Forelimb muscle (tissue), 1 donor: ENCODE measurements around the gene MYO1D. TPM values are rescaled to one million over a fixed set of nuclear protein-coding genes. Genes with fewer than 3 reads are reported as not detected.

ENCODE experiments used
- DNase-seq: peaks from one replicate; pipeline ENCODE4 v3.0.0-alpha.2; 2013; ENCODE audit warnings: low read depth
- polyA plus RNA-seq: library from polyadenylated mRNA; unstranded; fragments of 120-200 nt; gene quantifications from one replicate; pipeline ENCODE4 v1.2.1, GENCODE V29; 2013; ENCODE audit not compliant: insufficient read length

The MYO1D gene
- polyA plus RNA-seq, 1 donor: 5.8 TPM

DNA sequence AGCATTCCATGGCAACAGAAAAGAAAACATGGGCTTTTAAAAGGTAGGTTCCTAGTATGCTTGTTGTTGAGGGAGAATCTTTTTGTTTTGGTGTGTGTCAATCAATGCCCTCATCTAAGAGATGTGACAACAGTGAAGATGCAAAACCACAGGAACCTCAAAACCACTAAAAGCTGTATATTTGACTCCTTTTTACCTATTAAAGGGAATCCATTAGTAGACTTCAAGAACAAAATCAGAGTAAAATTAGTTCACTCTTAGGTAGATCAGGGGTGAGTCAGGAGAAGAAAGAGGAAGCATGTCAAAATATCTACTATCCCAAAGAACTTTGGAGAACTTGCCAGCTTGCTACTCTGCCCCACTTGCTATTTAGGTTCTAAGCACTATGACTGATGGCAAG lies 301.1 kb downstream of the MYO1D start:
- no peak for DNase-seq

DNA sequence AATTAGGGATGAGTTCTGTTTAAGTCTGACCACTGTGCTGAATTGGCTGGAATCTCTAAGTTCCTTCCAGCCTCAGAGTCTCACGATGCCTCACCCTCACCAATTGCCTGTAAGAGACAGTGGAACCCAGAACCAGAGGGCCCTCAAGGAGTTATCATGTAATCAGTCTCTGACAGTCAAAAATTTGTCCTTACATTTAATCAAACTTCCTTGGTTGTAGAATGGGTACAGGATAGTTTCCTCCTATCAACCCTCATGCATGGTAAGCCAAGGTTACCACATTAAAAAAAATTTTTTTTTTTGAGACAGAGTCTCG lies 306.9 kb downstream of the MYO1D start:
- DNase-seq: no peak

DNA sequence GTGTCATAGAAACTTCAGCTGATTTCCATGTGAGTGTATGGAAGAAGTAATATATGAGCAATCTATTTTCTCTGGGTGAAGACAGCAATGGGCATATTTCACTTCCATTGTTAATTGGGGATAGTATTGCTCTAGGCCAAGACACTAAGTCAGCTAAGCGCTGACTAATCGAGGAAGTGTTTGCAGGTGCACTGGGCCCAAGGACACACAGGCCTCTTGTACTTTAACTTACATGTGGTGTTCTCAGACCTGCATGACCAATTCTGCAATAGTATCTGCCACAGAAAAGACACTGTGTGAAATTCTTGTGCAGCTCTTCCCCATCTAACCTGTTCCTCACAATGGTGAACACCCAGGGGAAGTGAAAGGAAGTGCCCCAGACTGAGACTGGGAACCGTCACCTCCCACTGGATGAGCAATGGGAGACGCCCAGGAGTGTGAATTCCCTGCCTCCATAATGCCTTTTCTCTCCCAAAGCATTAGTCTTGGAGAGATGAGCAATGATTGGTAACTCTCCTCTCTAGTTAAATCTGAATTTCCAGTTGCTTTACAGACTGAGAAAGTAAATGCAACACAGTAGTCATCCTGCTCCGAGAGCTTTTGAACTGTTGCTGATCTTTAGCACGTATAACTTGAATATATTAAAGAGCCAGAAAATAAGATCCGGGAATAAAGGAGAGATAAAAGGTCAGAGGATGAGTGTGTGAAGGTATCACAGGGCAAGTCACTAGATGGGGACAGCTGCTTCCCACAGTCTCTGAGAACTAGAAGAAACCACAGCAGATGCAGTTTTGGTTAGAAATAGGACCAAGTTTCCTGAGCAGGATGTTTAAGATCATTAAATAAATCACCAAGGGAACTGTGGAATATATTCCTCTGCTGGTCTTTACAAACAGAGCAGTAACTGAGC lies 307.5 kb downstream of the MYO1D start:
- DNase-seq: no peak

DNA sequence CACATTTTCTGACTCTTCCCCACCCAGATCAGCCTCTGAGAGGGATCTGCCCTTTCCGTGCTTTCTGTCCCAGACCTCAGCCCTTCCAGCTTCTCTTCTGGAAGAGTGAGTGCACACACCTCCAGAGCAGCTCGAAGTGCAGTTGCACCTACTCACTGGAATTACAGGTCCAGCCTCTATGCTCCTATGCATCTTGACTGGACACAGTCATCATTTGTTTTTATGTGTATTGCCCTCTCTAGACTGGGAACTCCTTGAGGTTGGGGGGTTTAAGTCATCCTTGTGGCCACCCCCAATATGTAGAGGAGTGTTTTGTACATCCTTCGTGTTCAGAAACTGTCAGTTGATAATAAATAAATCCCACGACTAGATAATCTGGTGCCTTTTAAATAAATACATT lies 308.2 kb downstream of the MYO1D start:
- no peak for DNase-seq

DNA sequence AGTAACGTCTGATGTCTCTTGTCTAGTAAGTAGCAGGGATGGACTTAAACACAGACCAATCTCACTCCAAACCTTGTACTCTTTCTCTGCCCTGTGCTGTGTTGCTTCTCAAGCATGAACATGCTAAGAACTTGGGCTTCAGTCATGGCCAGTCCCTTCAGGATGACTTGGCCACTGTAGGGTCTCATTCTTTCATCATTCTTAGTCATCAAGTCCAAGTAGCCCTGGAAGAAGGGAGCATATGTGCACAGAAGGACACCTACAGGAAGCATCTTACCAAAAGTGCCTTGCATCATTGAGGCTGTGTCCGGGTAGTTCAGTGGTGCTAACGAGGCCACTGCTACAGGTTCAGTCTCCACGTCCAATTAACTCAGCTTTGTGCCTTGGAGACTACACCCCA lies 309.4 kb downstream of the MYO1D start:
- DNase-seq: no peak

DNA sequence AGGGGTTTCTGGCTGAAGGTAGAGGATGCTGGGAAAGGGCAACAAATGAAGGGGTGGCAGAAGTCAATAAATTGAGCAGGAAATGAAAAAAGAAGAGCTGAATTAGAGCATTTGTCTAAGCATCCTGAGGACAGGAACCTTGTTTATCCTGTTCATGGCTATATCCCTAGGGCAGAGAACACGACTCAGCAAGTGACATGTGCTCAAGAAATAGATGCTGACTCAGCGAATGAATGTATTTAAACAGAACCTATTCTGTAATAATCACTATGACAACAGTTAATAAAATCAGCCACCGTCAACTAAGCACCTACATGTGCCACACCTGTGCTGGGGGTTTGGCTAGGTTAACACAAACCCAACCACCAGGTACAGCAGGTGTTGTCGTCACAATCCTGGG lies 309.8 kb downstream of the MYO1D start:
- no peak for DNase-seq

DNA sequence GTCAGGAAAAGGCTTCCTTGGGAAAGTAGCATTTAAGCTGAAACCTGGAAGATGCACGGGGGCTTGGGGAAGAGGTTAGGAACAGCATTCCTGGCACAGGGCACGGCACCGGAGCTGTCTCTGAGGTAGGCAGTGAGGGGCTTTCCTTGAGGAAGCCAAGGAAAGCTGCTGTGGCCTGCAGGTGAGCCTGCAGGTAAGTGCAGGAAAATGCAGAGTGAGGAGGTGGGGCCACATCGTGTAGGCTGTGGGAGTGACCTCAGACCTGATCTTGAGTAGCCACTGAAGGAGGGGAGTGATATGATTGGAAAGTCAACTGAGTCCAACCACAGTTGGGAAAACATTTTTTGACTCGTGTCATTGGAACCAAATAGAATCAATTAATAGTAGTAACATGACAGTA lies 310.6 kb downstream of the MYO1D start:
- DNase-seq: no peak

DNA sequence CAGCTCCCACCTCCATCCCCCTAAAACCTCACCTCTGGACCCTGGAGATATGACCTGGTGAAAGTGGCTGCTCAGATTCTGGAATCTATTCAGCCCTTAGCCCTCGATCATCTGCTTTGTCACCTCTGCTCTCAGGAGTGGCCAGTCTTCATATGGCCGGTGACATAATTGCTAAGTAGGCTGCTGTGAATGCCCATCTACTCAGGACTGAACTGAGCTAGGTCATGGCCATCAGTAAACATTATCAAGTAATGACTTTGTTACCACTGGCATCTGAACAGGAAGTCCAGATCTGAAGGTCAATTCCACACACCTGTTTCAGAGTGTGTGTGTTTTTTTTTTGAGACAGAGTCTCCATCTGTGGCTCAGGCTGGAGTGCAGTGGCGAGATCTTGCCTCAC lies 311.5 kb downstream of the MYO1D start:
- no peak for DNase-seq

DNA sequence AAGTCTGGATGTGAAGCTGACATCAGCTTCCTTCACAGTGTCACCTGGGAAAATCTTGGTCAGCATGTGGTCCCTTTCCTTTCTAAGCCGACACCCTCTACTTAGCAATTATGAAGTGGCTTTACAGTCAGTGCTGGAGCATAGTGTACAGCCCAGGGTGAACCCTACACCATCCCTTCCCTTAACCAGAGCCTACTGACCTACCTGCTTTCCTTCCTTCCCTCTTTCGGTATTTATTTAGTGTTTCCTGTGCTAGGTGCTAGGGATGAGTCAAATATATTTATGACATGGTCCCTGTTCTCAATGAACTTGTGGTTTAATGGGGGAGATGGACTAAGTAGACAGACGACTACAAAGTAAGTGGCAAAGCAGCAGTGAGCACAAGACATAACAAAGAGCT lies 312.6 kb downstream of the MYO1D start:
- DNase-seq: no peak

DNA sequence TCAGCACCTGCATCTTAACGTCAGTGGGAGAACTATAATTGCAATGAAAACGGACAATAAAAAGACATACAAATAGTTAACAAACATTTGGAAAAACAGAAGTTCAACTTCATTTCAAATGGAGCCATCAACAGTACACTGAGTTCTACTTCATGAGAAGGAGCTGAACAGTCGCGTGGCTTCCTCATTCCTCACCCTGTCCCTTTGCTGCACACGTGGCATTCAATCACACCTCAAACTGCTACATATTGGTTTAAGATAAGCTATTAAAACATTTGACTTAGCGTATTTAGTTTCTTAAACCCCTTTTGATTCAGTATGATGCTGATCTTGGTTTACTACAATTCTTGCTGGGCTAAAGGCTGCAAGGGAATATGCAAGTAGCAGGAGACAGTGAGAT lies 313.3 kb downstream of the MYO1D start:
- DNase-seq: no peak

DNA sequence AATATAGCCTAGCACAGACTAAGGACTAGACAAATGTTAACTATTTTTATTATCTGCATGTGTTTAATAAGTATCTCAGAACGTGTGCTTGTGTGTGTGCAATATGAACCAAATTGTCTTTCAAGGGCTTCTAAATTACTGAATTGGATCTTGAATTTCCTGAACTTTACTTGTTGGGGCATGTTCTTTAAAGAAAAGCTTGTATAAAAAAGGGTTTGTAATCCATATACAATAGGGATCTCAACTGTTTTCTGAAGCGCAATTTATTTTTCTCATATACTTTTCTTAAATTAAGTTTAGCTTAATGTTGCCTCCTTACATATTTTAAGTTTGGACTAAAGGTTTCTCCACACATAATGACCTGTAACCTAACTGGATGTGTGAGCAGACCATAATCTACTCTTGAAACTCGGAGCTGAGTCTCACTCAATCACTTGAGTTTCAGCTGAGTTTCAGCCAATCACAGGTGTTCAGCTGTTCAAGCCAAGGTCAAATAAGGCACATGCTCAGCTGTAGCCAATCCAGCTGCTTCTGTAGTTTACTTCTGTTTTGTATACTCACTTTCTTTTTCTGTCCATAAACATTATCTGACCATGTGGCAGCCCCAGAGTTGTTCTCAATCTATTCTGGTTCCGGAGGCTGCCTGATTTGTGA lies 317.8 kb downstream of the MYO1D start:
- no peak for DNase-seq

DNA sequence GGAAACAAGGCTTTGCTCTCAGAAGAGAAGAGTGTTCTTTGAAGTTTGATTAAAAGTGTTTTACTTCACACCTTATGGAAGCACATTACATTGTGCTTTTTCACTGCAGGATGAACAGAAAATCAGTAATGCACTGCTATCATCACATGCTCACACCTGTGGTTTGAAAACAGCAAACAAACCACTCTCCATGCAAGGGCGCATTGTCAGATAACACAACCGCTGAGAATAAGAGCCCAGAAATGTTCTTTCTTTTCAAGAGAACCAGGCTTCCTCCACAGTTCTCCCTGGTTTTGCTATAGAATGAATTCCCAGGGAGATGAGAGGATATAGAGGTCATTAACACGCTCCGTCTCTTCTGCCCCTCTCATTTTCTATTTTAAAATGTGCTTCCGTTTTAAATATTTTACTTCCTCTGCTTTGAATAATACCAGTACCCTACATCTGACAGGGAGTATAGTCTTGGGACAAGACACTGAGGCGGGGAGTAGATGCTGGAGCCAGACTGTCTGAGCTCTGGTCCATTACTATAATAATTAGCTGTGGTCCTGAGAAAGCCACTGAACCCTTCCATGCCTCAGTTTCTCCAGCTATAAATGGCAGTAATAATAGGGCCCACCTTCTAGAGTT lies 318.5 kb downstream of the MYO1D start:
- no peak for DNase-seq

DNA sequence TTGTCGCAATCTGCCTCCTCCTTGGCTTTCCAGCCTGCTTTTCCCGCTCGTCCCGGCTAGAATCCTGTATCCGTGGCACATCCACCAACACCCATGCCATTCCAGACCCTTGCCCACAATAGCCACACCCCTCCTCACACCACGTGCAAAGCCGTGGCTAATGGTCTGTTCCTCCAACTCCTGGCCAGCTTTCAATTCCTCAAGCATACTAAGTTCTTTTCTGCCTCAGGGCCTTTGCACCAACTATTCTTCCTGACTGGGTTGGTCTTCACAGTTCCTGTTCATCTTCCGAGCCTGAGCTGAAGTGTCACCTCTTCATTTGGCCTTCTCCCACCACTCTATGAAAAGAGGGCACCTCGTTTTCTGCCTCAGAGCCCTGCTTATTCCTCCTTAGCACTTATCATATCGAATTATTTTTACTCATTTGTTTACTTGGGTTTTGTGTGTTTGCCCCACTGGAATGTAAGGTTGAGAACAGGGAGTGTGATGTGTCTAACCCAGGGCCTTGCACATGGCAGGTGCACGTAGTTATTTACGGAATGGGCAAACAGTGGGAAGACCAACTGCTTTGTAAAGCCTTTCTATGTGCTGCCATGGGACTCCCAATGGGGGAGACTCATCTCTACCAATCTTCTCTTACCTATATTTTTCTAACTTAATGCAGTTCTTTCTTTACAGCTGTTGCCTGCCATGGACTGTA lies 321.2 kb downstream of the MYO1D start:
- DNase-seq: no peak

DNA sequence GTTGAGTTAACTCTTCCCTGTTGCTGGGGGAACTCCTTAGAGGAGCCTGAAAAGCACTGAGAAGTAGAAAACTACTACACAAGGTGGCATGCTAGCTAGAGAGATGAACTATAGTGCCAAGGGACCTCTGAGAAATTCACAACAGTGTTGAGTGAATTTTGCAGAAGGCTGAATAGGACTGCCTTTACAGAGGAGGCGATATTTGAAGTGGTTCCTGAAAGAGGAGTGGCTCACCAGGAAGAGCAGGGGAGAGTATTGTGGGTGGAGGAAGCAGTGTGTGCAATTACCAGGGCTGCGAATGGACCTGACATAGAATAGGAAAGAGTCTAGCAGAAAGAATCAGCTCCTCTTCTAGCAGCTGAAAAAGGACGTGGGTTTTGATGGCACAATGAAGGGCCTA lies 323.8 kb downstream of the MYO1D start:
- DNase-seq: no peak

DNA sequence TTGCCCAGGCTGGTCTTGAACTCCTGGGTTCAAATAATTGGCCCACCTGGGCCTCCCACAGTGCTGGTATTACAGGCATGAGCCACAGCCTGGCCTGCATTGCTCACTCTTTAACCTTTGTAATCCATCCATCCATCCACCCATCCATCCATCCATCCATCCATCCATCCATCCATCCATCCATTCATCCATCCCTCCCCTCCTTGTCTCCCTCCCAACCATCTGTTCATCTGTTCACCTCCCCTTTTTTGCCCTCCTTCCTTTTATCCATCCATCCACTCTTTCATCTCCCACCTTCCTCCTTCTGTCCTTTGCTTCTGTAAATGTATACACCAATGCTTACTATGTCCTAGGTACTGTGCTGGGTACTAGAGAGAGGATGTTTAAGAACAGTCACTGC lies 324.6 kb downstream of the MYO1D start:
- no peak for DNase-seq

DNA sequence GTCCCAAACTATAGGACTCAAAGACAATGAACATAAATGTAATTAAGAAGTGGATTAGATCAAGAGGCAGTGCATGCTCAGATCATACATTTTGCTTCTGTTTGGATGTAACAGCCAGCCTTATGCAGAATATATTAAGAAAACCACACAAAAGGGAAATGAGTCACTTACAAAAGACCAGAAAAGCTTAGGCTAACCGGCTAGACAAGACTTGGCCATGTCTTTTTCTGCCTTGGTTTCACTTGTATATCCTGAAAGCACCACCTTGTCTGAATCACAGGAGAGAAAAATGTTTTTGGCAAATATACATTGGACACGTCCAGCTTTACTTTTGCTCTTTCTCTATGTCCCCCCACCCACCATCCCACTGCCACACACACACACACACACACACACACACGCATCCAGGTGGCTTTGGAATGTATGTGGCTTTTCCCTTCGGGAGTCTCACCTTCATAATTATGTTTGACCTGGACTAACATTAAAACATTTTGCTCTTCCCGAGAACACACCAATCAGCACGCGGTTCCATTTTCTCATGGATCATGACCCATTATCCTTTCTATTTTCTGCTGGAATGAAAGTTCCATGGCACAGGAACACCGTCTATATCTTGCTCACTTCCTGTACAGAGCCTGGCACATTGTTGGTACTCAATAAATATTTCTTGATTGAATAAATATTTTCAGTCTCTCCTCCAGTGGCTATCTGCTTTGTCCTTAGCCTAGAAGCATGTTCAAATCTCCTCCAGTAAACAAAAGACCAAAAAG lies 325.6 kb downstream of the MYO1D start:
- DNase-seq: no peak

DNA sequence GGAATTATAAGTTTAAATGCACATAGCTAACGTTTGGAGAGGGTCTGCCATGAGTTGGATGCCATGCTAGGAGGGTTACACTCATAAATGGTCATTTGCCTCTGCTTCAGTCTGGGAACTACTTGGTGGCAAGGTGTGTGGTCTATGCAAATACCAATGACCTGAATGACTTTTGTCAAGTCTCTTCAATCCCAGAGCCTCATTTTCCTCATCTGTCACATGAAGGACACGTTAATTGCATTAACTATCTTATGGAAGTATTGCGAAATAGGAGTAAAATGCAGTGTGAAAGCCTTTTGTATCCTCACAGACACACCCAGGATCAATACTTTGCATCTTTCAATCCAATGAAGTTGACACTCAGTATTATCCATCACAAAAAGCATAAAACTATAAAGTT lies 327.4 kb downstream of the MYO1D start:
- DNase-seq: no peak

DNA sequence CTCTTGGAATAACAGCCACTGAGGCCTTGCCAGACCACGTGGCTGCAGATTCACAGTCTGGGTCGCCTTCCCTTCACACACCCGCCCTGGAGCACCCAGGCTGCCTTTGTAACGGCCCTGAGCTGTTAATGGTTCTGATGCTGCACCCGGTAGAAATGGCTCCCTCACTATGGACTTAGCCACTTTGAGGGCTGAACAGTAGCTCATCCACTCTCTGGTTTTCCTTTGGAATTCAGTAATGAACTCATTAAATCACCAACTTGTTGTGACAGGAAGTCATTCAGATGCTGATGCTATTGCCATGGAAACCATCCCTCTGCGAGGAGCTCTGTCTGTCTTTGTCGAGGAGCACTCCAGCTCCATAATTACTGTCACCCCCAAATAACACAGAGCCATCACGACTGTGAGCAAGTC lies 330.9 kb downstream of the MYO1D start:
- no peak for DNase-seq

DNA sequence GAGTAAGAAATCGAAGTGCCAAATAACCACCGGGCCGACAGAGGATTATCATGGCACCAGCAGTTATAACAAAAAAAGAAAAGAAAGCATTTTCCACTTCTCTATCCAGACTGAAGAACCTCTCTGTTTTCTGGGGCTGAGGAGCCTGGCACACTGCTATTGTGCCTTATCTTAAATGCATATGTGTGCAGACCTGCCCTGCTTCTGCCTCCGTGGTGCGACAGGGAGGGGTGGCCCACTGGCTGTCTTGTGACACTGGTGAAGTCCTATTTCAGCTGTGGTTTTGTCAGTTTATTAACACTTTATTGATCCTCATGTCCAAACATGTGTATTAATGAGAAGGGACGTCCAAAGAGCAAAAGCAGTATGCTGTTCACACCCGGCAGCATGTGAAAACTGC lies 334.7 kb downstream of the MYO1D start:
- DNase-seq: no peak

DNA sequence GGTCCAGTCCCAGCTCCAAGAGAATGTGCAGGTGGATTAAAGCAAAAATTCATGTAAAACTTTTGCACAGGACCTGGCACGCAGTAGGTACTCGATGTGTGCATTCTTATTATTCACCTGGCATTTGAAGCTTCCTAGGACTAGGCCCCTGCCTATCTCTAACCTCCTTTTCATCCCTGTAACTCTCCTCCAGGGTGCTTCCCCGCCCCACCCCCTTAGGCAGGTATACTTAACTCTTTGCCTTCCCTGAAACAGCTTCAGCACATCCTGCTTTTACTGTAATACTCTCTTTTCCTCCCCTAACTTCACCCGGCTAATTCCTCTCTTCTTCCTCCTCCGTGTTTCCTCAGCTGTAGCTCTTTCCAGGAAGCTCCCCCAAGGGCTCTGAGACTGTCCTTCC lies 335.3 kb downstream of the MYO1D start:
- DNase-seq: no peak

DNA sequence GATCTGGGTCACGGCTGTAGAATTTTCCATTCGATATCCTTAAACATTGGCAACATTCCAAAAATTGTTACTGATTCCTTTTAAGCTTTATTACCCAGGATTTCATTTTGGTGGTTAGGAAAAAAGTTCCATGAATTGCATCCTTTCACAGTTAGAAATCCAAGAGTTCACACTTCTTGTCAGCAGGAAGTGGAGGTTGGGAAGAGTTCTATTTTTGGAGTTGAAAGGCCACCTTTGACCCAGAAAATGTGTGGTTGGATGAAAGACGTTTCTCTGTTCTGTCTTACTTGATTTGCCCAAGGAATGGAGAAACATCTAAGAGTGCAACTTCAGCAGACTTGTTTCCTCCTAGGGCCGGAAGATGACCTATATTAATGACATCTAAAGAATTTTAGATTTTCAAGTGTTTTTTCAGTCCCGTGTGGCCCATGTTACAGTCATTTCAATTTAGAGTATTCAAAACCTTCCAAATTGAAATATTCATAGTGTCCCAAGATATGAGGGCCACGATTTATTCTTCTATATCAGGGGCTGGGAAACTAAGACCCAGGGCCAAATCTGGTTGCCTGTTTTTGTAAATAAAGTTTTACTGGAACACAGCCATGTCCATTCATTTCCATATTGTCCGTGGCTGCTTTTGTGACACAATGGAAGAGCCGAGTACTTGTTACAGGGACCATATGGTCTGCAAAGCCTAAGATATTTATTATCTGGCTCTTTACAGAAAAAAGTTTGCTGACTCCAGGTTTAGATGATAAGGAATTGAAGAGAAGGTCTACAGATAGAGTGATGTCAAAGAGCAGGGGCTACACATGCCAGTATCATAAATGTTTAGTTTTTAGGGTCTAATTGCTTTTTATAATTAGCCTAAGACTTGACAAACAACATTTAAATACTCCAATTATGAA lies 339.9 kb downstream of the MYO1D start:
- no peak for DNase-seq
